ENCODE results near the gene PRM2. TPM values are rescaled to one million over a fixed set of nuclear protein-coding genes. Genes with fewer than 3 reads are reported as not detected.
"Not testable (repeated sequence)": the region's sequence is repeated elsewhere in the genome, so short reads cannot be mapped to it uniquely, and the experiment has no call there.

PRM2 gene
- total RNA-seq, 1 experiment from 2014 or later: not detected

DNA sequence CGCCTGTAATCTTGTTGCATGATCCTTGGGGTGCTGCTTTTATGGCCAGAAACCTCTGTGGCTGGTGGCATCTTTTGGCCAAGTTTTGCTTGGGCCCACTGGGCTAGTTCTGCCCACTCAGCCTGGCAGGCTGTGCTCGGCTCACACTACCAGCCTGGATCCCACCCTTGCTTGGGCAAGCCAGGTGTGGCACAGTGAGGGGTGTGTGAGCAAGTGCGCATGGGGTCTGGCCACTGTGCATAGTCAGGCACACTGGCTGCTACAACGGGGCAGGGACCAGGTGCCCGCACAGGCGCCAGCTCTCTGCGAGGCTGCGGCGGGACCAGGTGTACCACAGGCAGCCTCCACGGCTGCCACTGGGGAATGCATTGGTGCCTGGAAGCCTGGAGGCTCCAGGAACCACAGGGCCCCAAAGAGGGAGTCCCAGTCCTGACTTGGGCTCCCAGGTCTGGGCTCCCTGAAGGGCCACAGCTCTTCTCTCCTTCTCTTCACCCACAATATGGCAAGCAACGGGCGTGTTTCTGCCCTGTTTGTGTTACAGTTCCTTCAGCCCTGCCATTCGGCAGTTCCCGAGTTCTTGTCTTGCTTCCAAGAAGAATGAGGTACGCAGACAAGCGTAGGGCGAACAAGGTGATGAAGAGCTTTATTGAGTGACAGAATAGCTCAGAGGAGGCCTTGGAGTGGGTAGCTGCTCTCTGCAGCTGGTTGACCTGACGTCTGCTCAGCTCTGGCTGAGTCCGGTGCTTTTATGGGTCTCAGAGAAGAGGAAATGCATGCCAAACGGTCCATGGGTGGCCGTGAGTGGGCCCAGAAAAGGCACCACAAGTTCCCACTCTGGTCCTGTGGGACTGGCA lies 31.6 kb upstream of the PRM2 start:
- no peak for DNase-seq (ENCODE audit: low read depth)

DNA sequence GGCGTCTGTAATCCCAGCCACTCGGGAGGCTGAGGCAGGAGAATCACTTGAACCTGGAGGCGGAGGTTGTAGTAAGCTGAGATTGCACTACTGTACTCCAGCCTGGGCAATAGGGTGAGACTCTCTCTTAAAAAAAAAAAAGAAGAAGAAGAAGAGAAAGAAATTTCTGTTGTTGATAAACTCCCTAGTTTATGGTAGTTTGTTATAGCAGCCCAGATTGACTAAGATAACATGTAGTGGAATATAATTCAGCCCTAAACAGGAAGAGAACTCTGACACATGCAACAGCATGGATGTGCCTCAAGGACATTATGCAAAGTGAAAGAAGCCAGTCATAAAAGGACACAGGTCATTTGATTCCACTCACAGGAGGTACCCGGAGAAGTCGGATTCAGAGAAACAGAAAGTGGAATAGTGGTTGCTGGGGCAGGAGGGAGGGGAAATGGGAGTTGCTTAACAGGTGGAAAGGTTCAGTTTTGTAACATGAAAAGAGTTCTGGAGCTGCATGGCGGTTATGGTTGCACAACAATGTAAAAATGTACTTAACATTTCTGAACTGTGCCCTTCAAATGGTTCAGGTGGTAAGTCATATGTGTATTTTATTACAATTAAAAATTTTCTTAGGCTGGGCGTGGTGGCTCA lies 30.8 kb upstream of the PRM2 start:
- no peak for DNase-seq (ENCODE audit: low read depth)

DNA sequence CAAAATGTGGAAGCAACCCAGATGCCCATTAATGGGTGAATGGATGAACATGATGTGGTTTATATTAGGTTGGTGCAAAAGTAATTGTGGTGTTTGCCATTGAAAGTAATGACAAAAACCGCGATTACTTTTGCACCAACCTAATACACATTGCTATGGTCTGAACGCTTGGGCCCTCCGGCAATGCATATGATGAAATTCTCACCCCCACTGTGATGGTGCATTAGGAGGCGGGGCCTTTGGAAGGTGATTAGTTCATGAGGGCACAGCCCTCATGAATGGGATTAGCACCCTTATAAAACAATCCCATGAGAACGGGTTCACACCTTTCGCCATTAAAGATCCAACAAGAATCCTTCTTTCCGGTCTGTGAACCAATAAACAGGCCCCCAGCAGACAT lies 30.1 kb upstream of the PRM2 start:
- no peak for DNase-seq (ENCODE audit: low read depth)

DNA sequence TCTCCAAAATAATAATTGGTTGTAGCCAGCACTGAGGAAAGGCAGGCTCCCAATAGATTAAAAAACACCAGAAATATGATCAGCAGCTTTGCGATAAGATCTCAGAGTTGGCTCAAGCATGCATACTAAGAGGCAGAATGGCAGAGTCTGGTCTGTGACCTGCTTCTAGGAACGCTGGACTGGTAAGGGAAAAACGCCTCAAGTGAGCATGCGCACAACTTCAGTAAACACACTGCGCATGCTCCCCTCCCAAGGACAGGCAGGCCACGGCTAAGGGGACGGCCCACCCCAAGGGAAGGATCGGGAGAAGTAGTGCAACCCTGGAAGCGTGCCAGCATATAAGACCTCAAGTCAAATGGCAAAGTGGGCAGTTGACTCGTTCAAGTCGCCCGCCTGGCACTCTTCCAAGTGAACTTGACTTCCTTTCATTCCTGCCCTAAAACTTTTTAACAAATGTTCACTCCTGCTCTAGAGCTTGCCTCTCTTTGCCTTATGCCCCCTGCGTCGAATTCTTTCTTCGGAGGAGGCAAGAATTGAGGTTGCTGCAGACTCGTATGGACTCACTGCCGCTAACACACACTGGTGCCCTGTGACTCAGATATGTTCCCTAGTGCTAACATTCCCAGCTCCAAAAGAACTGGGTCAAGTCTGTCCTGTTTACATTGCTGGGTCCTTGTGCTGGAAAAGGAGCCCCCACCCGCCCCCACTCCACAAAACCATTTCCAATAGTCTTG lies 27.3 kb upstream of the PRM2 start:
- DNase-seq (ENCODE audit: low read depth): no peak

DNA sequence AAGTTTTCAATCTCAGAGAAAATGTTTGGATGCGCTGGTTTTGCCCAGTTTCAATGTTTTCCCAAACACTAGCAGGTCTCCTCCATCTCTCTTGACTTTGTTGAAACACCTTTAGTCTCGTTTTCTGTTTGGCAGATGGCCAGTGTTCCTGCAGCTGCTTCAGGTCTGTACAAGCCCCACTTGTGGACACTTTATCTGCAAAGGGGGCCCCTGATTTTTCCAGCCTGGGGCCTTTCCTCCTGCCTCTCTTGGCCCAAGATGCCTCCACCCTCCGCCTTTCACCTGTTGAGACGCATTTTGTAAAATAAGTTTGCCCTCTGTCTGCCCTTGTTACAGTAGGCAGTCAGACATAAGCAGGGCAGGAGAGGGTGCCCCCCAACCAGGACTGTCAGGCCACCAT lies 26.7 kb upstream of the PRM2 start:
- no peak for DNase-seq (ENCODE audit: low read depth)

DNA sequence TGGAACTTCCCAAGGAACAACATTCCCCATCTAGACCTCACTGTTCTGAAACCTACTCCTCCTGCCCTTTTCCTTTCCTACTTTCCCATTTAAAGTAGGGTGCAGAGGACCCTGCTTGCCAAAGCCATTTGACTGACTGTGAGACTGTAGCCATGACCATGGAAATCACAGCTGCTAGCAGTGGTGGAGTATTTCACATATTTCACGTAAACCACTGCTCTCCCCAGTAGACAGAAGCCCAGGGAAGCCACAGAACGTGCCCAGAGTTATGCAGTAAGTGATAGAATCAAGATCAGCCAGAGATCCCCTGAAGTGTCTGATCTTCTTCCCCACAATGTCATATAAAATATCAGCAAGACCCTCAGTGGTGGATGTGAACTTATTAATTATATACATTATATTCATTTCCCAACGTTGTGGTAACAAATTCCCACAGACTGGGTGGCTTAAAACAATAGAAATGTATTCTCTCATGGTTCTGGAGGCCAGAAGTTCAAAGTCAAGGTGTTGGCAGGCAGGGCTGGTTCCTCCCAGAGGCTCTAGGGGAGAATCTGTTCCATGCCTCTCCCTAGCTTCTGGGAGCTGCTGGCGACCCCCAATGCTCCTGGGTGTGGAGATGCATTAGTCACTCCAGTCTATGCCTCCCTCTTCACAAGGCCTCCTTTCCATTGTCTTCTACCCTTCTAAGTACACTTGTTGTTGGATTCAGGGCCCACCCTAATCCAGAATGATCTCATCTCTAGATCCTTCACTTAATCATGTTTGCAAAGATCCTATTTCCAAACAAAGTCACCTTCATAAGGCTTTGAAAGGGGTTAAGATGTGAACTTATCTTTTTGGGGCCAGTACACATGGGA lies 25.6 kb upstream of the PRM2 start:
- no peak for DNase-seq (ENCODE audit: low read depth)

DNA sequence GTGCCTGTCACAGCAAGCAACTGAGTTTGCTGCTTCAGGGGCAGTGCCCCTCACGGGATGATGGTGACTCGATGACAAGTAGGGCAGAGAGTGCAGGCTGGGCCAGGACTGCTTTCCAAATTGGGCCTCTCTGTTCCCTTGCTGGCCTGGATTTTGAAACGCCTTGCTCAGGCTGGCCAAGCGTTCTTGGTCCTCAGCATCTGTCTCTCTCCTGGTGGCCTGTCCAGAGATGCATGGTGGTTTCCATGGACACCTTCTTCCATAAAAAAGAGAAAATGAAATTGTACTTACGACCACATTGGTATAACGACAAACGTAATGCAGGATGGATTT lies 24.2 kb upstream of the PRM2 start:
- DNase-seq (ENCODE audit: low read depth): no peak

DNA sequence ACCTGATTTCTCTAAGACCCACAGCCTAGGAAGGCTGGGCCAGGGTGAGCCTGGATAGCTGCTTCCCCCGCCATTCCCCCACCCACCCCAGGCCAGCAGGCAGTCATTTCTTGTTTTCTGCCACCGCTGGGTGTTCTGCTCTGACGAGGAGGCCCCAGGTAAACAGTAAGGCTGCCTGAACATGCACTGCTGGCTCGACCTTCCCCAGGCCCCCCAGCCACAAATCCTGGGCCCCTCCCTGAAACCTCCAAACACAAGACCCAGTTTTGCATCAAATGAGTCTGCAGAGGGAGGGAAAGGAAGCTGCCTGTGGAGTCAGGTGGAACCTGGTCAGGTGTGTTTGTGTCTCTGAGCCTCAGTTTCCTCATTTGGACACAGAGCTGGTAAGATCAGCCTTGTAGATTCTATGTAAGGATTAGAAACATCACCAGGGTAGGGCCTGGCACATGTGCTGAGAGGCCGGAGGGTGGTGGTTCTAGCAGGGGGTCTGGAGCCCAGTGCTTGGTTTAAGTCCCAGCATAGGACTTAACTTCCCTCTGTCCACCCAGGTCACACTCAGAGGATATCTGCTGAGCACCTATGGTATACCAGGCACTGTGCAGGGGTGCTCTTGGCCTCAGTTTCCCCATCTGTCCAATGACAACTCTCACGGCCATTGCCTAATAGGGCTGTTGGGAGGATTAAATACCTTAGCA lies 23.7 kb upstream of the PRM2 start:
- no peak for DNase-seq (ENCODE audit: low read depth)

DNA sequence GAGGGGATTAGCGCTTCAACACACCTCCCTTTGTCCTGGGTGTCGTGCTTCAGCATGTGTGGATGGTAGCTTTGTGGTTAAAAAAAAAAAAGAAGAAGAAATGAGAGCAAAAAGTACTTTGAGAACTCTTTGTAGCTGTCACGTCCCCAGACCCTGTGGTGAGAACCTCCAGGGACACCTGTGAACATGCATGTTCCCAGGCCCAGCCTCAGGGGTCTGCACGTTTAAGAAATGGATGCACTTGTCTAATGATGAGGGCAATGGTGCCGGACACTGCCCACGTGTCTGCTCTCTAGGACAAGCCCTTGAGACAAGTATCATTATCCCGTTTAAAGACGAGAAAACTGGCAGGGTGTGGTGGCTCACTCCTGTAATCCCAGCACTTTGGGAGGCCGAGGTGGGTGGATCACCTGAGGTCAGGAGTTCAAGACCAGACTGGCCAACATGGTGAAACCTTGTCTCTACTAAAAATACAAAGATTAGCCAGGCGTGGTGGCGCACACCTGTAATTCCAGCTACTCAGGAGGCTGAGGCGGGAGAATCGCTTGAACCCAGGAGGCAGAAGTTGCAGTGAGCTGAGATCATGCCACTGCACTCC lies 22.8 kb upstream of the PRM2 start:
- DNase-seq (ENCODE audit: low read depth): not testable (repeated sequence)

DNA sequence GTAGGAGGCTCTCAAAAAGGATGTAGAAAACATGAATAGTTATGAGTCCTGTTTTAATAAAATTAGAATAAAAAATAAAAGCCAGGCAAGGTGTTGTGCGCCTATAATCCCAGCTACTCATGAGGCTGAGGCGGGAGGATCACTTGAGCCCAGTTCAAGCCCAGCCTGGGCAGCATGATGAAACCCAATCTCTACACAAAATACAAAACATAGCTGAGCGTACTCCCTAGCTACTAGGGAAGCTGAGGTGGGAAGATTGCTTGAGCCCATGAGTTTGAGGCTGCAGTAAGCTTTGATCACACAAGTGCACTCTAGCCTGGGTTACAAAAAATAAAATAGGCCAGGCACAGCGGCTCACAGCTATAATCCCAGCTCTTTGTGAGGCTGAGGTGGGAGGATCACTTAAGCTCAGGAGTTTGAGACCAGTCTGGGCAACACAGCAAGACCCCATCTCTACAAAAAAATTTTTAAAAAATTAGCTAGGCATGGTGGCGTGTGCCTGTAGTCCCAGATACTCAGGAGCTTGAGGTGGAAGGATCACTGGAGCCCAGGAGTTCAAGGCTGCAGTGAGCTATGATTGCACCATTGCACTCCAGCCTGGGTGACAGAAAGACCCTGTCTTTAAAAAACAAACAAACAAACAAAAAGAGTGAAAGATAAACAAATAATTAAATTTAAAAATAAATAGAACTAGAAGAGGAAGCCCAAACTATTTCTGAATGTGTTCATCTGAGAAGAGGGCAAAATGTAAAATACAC lies 22.0 kb upstream of the PRM2 start:
- DNase-seq (ENCODE audit: low read depth): no peak

DNA sequence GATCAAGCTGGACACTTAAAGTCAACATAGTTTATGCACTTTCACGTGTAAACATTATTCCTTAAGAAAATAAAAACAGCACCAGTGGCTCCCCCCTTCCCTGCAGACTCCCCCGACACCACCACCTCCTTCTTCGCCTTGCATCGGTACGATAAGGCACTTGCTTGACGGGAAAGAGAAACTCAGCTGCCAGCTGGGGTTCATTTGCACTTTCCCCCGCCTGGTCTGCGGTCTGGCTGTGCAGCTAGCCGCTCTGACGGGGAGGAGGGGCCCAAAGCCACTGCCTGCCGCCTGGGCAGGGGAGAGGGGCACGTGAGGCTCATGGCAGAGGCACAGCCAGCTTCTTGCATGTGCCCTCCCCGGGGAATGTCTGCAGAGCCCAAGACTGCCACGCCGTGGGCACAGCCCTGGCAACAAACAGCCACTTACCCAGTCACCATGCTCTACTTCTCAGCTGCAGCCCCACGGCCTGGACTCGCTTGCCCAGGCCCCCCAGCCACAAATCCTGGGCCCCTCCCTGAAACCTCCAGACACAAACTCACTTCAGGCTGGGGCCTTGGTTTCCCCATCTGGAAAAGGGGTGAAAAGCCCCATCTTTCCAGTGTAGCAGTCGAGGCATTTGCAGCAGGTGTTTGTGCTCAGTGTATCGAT lies 21.3 kb upstream of the PRM2 start:
- DNase-seq (ENCODE audit: low read depth): no peak

DNA sequence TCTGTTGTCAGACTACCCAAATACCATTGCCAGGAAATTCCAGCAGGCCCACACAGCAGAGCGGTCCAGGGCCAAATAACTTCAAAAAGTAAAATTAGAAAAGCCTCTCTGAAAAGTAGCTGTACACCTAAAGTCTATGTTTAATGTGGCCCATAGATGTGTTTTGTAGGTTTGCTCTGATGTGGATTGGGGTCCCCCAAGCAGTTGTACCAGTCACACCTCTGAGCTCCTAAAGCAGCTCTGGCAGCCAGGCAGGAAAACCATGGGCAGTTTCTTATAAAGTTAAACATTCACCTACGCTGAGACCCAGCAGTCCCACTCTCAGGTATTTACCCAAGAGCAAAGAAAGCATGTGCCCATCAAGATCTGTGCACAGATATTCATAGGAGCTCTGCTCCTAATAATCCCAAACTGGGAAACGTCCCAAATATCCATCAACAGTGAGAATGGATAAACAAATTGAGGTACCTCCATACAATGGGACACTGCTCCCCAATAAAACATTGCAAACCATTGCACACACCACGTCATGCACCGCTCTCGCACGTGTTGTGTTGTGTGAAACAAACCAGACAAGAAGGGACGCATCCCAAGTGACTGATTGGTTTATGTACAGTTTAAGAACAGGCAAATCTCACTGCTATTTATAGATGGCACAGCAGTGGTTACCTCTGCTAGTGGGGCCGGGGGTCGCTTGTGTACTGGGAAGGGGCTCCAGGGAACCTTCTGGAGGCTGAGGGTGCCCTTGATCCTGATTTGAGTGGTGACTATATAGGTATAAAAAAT lies 20.6 kb upstream of the PRM2 start:
- DNase-seq (ENCODE audit: low read depth): no peak

DNA sequence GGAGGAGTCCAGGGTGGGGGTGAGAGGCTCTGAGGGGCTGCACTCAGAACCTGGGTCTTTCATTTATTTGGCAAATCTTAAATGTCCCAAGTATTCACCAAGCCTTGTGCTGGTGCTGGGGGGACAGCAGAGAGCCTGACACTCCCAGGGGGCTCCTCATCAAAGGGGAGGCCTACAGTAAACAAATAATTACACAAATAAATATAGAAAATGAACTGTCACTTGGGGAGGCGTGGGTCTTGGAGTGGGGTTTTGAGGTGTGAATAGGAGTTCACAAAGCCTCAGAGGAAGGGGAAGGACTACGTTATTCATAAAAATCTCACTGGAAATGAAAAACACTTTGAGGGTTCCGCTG lies 20.0 kb upstream of the PRM2 start:
- DNase-seq (ENCODE audit: low read depth): no peak

DNA sequence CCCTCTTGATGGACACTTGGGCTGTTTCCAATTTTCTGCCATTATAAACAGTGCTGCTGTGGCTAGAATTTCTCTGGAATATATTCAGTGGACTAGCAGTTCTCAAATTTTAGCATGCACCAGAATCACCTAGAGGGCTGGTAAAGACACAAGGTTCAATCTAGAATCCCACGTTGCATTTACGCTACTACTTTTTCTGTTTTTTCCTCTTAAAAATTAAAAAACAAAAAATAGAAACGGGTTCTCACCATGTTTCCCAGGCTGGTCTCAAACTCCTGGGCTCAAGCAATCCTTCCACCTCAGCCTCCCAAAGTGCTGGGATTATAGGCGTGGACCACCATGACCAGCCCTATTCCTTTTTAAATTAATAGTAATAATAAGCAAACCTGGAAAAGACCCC lies 19.4 kb upstream of the PRM2 start:
- no peak for DNase-seq (ENCODE audit: low read depth)

DNA sequence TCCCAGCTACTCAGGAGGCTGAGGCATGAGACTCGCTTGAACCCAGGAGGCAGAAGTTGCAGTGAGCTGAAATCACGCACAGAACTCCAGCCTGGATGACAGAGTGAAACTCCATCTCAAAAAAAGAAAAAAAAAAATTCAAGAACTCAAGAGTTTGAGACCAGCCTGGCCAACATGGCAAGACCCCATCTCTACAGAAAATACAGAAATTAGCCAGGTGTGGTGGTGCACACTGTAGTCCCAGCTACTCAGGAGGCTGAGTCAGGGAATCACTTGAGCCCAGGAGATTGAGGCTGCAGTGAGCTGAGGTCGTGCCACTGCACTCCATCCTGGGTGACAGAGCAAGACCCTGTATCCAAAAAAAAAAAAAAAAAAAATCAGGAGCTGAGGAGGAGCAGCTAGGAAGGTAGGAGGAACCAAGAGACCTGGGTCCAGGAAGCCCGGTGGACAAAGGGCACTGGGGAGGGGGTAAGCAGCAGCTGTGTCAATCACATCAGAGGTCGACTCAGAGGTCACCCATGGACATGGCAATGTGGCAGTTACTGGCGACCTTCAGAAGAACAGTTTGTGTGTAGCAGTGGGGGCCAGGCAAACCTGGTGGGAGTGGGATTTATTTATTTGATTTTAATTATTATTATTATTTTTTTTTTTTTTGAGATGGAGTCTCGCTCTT lies 15.9 kb upstream of the PRM2 start:
- no peak for DNase-seq (ENCODE audit: low read depth)

DNA sequence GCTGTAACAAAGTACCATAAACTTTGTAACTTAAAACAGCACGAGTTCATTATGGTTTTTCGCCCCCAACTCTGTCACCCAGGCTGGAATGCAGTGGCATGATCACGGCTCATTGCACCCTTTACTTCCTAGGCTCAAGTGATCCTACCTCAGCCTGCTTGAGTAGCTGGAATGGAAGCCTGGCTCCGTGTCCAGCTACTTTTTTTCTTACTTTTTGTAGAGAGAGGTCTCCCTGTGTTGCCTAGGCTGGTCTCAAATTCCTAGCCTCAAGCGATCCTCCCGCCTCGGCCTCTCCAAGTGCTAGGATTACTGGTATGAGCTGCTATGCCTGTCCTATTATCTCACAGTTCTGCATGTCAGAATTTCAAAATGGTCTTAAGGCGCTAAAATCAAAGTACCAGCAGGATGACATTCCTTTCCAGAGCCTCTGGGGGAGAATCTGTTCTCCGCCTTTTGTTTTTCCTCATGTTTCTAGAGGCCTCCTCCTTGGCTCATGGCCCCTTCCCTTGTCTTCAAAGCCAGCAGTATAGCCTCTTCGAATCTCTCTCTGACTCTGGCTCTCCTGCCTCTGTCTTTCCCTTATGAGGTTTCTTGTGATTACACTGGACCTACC lies 14.9 kb upstream of the PRM2 start:
- no peak for DNase-seq (ENCODE audit: low read depth)

DNA sequence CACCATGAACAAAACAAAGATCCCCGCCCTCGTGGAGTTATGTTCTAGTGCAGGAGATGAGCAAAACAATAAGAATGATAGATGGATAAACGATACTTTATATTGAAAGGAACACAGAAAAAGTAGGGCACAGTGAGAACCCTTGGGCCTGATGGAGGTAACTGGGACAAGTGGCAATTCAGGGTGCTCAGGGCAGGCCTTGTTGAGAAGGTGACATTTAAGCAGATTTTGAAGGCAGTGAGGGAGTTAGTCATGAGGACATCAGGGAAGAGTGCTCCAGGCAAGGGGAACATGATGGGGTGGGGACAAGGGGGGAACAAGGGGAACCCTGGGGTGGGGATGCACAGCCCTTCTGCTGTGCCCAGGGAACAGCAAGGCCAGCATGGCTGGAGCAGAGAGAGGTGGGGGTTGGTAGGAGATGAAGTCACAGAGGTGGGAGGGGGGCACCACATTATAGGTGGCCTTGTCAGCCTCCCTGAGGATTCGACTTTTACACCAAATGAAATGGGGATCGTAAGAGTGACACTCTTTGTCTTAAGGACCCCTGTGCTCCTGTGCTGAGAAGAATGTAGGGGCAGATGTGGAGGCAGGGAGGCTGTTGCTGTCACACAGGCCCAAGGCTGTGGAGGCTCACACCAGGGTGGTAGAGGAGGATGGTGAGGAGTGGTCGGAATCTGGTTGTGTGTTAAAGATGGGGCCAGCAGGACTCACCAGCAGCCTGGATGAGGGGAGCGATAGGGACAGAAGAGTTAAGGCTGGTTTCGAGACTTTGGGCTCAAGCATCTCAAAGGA lies 14.0 kb upstream of the PRM2 start:
- DNase-seq (ENCODE audit: low read depth): no peak

All from LHCN-M2 (cell line).